HG03039 (cell line): ENCODE results near the gene DAD1.
A peak's percentile ranks its signal among the peaks of the same experiment; 100 is the strongest.
"Not testable (repeated sequence)": the region's sequence is repeated elsewhere in the genome, so short reads cannot be mapped to it uniquely, and the experiment has no call there.

Experiments
- ATAC-seq: cut with Tn5 transposase; IDR thresholded peaks from one replicate; pipeline ENCODE4 v1.9.1; 2021; ENCODE audit warnings: mild to moderate bottlenecking, moderate library complexity; ENCODE audit not compliant: unreplicated experiment

Gene DAD1

DNA sequence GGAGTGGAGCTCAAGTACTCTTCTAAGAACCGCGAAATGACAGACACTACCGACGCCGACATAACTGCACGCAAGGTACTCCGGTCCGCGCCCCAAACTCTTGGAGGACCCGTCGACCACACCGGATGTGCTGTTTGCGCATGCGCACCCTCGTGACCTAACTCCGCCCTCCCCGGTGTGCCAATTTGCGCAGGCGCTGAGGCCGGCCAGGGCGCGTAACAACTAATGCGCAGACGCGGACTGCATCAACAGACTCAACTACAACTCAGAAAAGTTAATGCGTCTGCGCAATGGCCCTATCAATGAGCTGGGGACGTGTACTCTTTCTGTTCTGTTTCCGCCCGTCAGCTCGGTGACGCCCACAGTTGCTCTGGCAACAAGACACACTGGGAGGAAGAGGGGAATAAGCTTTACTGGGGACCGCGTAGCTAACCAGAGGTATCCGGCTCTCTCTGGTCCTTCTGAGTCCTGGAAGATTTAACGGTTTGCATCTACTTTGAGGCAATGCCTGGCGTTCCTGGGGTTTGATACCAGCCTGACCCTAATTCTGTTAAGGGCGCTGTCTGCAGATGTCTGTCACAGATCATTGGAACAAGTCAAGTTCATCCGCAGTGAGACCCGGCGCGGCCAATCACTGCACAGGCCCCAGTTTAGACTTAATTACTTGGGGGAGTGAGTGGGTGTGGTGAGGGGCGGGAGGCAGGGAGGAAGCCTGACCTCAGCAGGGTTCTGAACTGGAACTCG is at the start of gene DAD1:
Gene DAD1 (minus strand): TSS at position 129 of the 744 bp plus-strand sequence. CDS start 67 bp downstream, at position 62.
- peak; percentile 87 for ATAC-seq

DNA sequence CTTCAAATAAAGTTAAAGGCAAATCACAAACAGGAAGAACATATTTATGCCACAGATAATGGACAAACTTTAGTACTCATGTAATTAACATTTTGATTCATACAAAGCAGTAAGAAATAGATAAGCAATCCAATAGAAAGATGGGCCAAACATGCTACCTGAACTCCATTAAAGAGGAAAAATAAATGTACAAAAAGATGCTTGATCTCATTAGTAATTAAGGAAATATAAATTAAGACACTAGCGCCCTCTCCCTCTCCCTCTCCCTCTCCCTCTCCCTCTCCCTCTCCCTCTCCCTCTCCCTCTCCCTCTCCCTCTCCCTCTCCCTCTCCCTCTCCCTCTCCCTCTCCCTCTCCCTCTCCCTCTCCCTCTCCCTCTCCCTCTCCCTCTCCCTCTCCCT is 47.0 kb upstream of the DAD1 start:
- not testable (repeated sequence) for ATAC-seq

DNA sequence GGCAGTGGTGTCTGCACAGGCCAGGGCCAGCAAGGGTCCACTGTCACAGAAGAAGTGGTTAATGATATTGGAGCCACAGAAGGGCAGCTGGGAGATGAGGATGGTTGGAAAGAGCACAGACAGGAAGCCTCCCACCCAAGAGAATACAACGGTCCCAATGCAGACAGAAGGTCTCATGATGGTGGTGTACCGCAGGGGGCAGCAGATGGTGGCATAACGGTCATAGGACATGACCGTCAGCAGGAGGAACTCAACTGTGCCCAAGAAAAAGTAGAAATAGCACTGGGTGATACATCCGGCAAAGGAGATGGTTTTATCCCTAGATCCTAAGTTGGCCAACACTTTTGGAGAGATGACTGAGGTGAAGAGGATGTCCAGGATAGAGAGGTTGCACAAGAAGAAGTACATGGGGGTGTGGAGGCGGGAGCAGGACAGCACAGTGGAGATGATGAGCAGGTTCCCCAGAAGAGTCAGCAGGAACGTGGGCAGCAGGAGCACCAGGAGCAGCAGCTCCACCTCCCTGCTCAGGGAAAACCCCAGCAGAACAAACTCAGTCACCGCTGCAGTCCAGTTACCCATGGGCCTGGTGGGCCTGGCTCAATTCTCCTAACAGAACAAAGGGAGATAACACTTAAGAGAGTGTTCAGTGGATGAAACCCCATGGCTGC is 45.3 kb upstream of the DAD1 start:
- ATAC-seq: no peak

DNA sequence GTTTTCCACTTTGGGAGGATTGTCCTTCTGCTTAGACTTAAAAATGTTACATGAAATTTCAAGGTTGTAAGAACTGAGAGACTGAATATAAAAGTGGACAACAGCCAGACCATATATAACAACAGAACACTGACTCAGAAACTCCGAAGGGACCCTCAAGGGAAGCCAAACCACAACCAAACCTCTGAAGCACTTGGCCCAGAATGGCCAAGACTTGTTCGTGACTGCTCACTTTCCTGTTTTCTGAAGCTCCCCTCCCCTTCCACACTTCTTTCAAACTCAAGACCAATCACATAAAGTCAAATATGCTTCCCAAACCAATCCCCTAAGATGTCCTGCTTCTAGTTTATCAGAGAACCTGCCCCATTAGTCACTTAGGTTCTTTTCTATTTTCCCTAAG is 41.5 kb upstream of the DAD1 start:
- ATAC-seq: no peak

DNA sequence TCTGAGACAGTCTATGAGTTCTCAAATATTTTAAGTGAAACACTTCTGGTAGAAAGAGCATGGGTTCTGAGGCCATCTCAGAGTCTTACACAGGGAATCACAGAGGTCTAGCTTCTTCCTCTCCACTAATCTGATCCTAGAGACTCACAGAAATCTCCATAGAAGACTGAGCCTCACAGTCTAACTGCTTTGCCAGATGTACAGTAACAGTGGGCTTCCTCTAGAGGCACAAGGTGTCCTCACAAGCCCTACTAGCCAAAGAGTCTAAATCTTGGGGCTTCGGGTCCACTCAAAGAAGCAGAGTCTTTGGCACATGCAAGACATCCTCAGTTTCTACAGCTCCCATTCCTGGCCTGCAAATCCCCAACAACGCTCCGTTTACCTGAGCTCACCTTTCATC is 41.0 kb upstream of the DAD1 start:
- no peak for ATAC-seq

DNA sequence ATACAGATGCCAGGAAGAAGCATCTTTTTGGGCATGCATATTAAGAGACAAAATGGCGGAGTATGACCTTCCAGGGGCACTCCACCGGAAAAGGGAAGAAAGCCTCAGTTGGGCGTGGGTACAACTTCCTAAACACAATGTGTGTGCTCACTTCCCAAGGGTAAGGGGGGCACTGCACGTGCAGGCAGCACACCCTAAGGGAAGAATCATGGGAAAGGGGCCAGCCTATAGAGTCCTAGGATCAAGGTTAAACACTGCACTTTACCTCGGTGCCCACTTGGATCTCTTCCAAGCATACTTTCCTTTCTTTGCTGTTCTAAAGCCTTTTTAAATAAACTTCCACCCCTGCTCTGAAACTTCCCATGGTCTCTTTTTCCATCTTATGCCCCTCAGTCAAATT is 40.3 kb upstream of the DAD1 start:
- no peak for ATAC-seq

DNA sequence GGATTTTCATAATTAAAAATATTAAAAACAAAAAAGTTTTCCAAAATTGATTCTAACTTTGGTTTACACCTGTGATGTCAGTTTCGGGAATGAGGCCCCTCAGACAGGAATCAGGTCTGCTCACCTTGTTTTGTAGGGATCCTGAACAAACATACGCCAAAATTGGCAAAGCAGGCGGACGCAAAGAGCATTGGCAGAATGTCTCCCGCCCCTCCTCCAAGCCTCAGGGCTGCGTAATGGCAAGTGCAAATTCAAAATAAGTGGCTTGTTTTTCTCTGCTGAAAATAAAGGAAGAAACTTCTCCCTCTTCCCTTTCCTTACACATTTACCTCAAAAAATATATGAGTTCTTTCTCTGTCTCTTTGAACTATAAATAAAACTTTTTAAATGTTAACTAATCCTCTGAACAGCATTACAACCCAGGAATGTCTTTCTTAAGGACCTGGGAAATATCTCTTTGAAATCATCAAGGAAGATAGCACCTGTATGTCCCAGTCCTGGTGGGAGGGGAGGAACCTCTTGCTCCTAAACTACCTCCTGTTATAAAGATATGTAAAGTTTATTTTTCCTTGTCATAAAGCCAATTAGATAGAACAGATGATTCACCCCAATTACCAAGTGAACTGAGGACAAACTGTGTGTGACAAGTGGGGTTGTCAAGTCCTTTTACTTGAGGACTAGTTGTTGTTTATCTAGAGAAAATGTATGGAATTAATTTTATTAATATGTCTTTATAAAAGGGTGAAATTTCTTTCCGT is 38.7 kb upstream of the DAD1 start:
- ATAC-seq: no peak

DNA sequence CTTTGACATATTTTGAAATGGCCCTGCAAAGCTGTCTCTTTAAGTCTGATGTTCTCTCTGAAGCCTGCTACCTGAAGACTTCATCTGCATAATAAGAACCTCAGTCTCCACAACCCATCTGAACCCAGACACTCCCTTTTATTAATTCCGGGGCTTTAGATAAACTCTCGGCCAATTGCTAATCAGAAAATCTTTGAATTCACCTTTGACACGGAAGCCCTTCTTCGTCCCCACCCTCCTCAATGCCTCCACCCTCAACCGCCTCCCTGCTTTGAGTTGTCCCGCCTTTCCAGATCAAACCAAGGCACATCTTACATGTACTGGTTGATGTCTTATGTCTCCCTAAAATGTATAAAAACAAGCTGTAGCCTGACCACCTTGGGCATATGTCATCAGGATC is 37.6 kb upstream of the DAD1 start:
- ATAC-seq: no peak

DNA sequence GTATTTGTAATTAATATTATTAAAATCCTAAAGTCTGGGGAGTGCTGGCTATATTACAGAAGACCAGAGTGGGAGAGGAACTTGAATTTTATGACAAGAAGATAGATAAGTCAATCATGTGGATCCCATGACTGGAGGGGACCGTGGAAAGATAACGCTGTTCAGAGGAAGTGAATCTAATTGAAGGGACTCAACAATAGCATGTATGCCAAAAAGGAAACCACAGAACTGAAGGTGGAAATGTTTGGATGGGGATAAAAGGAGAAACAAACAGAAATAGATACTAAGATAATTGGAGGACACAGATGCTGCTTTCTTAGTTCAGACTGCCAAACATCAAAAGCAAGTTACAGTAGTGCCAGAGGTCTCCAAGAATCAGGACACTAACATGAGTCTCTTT is 34.0 kb upstream of the DAD1 start:
- ATAC-seq: no peak

DNA sequence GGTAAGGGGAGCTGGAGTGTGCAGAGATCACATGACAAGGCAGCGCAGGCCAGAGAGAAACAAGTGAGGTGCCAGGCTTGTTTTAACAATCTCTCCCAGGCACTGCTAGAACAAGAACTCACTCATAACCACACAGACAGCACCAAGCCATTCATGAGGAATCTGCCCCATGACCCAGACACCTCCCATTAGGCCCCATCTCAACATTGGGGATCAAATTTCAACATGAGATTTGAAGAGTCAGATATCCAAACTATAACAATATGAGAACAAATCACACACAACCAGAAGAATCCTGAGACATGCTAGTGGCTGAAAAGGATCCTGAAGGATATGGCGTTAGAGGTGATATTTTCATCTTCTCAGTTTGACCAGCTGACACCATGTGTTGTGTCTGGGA is 33.2 kb upstream of the DAD1 start:
- no peak for ATAC-seq

DNA sequence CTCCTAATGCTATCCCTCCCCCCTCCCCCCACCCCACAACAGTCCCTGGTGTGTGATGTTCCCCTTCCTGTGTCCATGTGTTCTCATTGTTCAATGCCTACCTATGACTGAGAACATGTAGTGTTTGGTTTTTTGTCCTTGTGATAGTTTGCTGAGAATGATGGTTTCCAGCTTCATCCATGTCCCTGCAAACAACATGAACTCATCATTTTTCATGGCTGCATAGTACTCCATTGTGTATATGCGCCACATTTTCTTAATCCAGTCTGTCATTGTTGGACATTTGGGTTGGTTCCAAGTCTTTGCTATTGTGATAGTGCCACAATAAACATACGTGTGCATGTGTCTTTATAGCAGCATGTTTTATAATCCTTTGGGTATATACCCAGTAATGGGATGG is 26.7 kb upstream of the DAD1 start:
- ATAC-seq: not testable (repeated sequence)

DNA sequence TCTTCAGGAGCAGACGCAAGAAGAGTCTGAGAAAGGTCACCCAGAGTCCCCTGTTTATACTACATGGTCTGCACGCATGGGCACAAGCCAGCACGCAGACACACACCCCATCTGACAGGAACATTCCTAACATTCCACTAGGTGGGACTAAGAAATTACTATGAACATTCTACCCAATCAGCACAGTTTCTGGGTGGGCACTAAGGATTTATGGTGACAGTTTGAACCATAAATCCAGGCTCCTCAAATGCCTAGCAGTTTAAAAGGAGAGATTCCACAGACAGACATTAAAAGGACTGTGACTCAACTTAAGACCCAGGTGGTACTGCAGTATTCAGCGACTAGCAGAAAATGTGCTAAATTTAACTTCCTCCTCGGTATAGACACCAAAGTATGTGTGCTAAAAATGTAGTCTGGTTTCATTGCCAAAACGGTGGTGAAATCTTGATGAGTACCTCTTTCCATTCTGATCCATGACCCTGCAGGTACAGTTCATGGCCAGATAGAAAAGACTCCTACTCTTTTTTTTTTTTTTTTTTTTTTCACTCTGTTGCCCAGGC is 25.3 kb upstream of the DAD1 start:
- ATAC-seq: no peak

DNA sequence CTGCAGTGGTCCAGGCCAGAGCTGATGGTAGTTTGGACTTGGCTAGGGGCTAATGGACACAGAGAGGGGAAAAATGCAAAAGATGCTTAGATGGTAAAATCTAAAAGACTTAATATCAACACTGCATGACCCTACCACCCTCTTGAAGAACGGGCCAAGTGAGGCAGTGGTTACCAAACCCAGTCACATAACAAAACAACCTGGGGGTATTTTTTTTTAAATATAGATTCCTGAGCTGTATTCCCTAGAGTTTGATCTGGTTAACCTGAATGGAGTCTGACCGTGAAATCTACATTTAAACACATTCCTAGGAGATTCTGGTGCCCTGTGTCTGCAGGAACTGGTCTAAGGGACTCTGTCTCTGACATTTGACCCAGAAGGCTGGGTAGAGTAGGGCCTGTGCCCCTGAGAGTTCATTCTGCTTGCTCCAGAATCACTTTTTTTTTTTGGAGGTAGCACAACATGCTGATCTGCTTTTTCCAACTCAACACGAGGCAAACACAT is 24.8 kb upstream of the DAD1 start:
- no peak for ATAC-seq

DNA sequence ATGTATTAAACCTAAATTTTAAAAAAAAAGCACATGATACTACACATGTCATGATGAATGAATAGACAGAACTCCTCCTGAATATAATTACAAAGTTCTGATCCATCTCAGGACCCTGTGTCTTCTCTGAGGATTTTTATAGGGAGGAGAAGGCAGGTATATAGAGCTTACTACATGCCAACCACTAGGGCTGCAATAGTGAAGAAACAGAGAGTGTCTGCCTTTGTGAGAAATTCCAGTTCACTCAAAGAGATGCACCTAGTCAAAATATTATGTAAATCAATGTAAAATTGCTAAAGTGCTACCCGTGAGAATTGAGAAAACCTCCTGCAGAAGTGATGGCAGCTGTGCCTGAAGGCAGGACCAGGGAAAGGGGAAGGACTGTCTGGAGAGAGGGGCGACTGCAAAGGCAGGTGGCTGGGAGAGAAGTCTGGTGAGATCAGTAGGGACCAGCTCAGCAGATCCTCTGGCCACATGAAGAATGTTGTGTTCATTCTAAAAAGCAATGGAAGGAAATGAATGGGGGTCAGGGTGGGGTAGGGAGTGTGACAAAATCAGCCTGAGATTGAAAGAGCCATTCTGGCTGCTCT is 24.2 kb upstream of the DAD1 start:
- no peak for ATAC-seq

DNA sequence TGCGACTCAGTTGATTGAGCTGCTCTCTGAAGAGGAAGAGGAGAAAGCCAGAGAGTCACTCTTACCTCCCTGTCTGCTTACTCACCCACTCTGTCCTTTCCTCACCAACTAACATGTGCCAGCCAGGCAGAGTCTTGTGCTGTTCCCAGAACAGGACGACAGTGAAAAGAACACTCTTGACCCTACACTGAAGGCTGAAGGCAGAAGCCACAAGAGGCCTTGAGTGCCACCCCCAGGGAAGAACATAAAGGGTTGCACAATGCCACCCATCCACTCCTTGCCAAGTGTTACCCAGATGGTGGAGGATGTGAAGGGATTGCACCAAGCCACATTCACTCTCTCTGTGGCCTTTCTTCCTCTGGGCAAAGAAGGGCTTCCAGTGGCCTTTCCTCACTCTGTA is 21.9 kb upstream of the DAD1 start:
- ATAC-seq: no peak

DNA sequence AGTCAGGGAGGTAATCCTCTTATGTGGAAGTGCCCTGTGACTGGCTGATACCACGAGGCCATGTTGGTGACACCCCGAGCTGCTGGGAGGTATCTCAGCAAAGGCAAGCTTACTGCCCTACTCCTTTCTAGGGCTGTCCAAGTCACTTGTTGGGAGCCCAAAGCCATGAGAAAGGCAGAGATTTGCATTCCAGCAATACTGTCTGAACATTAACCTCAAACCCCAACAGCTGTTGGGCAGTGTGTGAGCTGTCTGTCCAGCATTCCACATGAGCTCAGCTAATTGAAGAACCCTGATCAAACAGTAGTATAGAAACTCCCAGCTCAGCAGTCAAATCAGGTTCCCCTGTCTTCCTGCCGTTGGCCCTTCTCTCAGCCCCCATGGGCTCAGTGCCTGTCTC is 18.3 kb upstream of the DAD1 start:
- ATAC-seq: no peak

DNA sequence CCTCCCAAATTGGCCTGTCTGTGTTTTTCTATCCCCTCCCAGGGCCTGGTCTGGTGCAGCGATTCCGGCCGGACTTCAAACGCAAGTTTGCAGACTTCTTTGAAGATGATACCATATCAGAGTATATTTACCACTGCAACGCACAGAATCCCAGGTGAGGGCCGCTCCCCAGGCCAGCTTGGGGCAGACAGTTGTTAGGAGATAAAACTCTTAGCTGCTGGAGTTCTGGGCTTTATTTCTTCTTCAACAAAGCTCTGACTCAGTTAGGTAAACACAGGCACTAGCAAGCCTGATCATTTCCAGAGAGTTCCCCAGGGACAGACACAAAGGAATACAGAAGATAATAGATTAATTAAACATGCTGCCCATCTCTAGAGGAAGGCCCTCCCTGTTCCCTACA is 17.4 kb upstream of the DAD1 start:
- ATAC-seq: no peak

DNA sequence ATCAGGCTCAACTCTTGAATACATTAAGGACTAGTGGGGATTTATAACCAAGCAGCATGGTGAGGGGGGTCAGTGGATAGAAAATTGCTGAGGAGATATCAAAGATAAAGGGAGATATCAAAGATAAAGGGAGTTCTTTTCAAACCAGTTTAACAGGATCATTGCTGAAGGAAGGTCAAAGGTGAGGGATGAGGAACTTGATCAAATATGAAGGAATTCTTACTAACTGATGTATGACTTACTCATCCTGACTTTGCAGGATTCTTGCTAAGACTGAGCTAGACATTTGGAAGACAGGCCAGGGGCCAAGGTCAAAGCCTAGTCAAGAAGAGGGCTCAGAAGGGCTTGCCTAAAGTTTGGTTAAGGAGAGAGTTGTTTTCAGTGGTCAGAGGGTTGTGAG is 13.8 kb upstream of the DAD1 start:
- no peak for ATAC-seq

DNA sequence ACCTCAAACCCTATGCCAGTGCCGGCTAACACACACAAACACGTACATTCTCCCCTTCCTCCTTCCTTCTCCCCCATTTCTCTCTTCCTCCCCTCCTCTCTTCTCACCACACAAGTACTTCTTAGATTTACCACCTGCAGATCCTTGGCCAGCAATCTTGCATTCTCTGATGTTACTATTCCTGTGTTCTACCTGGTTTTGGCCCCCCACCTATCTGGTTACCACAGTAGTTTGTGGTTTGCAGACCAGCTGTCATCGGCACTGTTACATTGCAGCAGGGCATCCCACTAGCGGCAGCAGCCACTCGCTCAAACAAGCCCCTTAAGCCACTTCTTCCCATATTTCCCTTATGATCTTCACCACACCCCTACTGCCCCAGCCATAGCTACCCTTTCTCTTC is 13.0 kb upstream of the DAD1 start:
- no peak for ATAC-seq

DNA sequence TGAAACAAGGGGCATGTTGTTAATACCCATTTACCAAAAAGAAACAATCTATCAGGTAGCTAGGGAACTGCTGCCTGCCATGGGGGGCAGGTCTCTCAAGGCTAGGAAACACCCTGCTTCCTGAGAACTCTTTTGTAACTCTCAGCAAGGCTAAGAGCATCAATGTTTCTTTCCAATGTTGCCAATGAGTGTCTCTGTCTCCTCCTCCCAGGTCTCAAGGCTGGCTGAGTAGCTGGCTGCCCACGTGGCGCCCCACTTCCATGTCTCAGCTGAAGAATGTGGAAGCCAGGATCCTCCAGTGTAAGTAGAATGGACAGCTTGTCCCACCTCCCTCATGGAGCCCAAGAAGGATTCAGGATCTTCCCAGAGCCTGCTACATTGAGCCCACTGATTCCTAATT is 12.4 kb upstream of the DAD1 start:
- no peak for ATAC-seq

DNA sequence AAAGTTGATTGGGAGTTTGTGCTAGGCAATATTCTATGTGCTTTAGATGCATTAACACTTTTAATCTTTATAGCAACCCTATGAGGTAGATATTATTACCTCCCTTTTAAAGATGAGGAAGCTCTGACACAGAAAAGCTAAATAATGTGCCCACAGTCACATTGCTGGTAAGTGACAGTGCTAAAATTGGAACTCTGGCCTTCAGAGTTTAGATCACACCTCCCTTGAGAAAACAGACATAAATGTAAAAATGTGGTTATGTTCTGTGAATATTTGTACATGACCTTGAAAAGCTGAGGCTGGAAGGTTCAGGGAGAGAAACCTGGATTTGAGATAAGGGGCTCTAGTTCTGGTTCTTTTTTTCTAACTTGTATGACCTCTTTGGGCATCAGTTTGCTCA is 11.0 kb upstream of the DAD1 start:
- no peak for ATAC-seq
